Adrenal gland (tissue), 12 donors: Measurements from ENCODE around the gene ZNF236. TPM values are rescaled to one million over a fixed set of nuclear protein-coding genes. Genes with fewer than 3 reads are reported as not detected.
A peak's percentile ranks its signal among the peaks of the same experiment; 100 is the strongest.

Experiments used
- DNase-seq, 7 donors: peaks; one replicate each; pipeline ENCODE4 v3.0.0-alpha.2; 2019 to 2020
- H3K27ac ChIP-seq, 5 donors: fragments of 200-600 bp; sonication (generic) in 4 of 5; 1 replicate in 3 of 5; 2 replicates in 2 of 5; pipeline versions ENCODE4 v1.5.1 to v1.8.0; 2016 to 2020; ENCODE audit warnings: mild to moderate bottlenecking in 1 of 5
- H3K27me3 ChIP-seq: fragments of 200-600 bp; 2 replicates; pipeline ENCODE4 v1.8.0; 2021
- H3K36me3 ChIP-seq, 2 donors: fragments of 200-600 bp; replicated peaks in 1 of 2; 1 replicate in 1 of 2; 2 replicates in 1 of 2; pipeline versions ENCODE4 v1.5.1 to v1.8.0; 2018 to 2022
- H3K4me1 ChIP-seq, 2 donors: fragments of 200-600 bp; replicated peaks in 1 of 2; 1 replicate in 1 of 2; 2 replicates in 1 of 2; pipeline versions ENCODE4 v1.5.1 to v1.8.0; 2018 to 2021
- H3K4me3 ChIP-seq, 4 donors: fragments of 200-600 bp; sonication (generic) in 3 of 4; one replicate each; pipeline ENCODE4 v1.5.1; 2016 to 2018
- H3K9me3 ChIP-seq, 3 donors: fragments of 200-600 bp; sonication (generic) in 1 of 3; replicated peaks in 1 of 3; 1 replicate in 2 of 3; 2 replicates in 1 of 3; pipeline versions ENCODE4 v1.5.1 to v1.8.0; 2016 to 2021
- POLR2A ChIP-seq, 2 donors: fragments of 450-650 bp; IDR thresholded peaks; one replicate each; pipeline ENCODE4 v1.6.1; 2017; ENCODE audit warnings: antibody characterized with exemption in 2 of 2, mild to moderate bottlenecking in 2 of 2, moderate library complexity in 1 of 2
- WGBS, 4 donors: extraction: QIAGEN DNeasy Blood & Tissue Kit in 2 of 4; methylation state at CpG; one replicate each; pipeline versions ENCODE4 v1.1.5 to v1.1.7; 2013 to 2017; 5-methylcytosine and 5-hydroxymethylcytosine counted together
- intact Hi-C, 2 donors: fragments of 100-400 bp; cut with DNase I; formaldehyde crosslinking; loops; one replicate each; pipeline versions ENCODE4 v1.14.1 to v1.15.0; 2022 to 2023
- polyA plus RNA-seq, 3 donors: library from polyadenylated mRNA; stranded (reverse); fragments of 200-250 nt in 2 of 3; fragments of 350-450 nt in 1 of 3; fragmentation: Illumina TruSeq in 1 of 3; extraction: RNeasy Lipid Tissue Mini Kit (QIAGEN cat#74804) in 1 of 3; gene quantifications; one replicate each; pipeline ENCODE4 v1.2.3, GENCODE V29; 2013 to 2014
- total RNA-seq, 9 donors: library from RNA; depleted of rRNA in 4 of 9; stranded (reverse); fragments of >200 nt in 4 of 9; fragments of 120-200 nt in 1 of 9; fragmentation: NEBNext Ultra II Directional in 1 of 9; extraction: Animal tissue kit (Norgen Biotek cat#: 25700) in 1 of 9; gene quantifications; one replicate each; pipeline versions ENCODE4 v1.1.0 to v1.2.4, GENCODE V29; 2013 to 2023
- TF ChIP-seq, protein P1 (sequence below), 6 experiments: fragments of 450-650 bp in 4 of 6; fragments of 200-600 bp in 2 of 6; sonication (generic) in 1 of 6; IDR thresholded peaks; 1 replicate in 5 of 6; 2 replicates in 1 of 6; pipeline versions ENCODE4 v1.5.1 to v1.8.0; 2016 to 2021; ENCODE audit warnings: antibody characterized with exemption in 6 of 6, mild to moderate bottlenecking in 2 of 6, moderate library complexity in 1 of 6
- donor health status: healthy with polysubstance abuse.
- donor health status: Bipolar disorder and iron deficiency.
- donor health status: DM: yes; HTN: yes; CAD: no.
- donor health status: DM: no; HTN: no; CAD: no.
- donor health status: DM: no; HTN: no; CAD: no.
- donor health status: DM: yes; HTN: yes; CAD: no.

Gene ZNF236
- total and polyA plus RNA-seq, 12 donors: 2.7 to 35.2 (median 8.1) TPM

DNA sequence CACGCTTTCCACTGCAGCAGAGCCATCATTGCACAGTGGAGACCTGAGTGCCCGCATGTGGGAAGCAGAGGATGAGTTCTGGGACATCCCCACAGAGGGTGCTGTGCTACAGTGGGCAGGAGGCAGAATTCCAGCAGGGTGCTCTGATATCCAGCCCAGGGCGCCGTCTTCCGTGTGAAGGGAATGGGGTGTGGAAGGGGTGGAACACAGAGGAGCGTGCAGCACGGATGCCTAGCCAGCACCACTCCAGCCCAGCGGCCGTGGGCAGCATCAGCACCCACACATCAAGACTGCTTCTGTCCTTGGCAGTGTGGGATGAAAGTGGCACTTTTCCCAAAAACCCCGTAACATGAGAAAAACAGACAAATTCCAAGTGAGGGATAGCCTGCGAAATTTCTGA is 134.3 kb downstream of the ZNF236 start:
- intact Hi-C loops: no loop called here
- H3K27ac ChIP-seq: no peak overlapping the region
- 90 to 97% (median 96%) methylated on average over 9 to 11 of the region's 11 CpGs for WGBS, 4 donors
- DNase-seq: no peak
- no peaks in the 10 kb centered on the region for H3K27me3 ChIP-seq
- peaks cover 7 to 19% of the 10 kb centered on the region in 2 donors for H3K4me1 ChIP-seq
- peaks cover 0 to 16% of the 10 kb centered on the region in 2 donors for H3K36me3 ChIP-seq
- H3K4me3 ChIP-seq: no peak overlapping the region
- TF ChIP-seq, protein P1, sequence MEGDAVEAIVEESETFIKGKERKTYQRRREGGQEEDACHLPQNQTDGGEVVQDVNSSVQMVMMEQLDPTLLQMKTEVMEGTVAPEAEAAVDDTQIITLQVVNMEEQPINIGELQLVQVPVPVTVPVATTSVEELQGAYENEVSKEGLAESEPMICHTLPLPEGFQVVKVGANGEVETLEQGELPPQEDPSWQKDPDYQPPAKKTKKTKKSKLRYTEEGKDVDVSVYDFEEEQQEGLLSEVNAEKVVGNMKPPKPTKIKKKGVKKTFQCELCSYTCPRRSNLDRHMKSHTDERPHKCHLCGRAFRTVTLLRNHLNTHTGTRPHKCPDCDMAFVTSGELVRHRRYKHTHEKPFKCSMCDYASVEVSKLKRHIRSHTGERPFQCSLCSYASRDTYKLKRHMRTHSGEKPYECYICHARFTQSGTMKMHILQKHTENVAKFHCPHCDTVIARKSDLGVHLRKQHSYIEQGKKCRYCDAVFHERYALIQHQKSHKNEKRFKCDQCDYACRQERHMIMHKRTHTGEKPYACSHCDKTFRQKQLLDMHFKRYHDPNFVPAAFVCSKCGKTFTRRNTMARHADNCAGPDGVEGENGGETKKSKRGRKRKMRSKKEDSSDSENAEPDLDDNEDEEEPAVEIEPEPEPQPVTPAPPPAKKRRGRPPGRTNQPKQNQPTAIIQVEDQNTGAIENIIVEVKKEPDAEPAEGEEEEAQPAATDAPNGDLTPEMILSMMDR (IDR thresholded peaks at IDR 0.05): no peak
- no peak for TF ChIP-seq POLR2A (IDR thresholded peaks at IDR 0.05)
- H3K9me3 ChIP-seq: no peaks in the 10 kb centered on the region

DNA sequence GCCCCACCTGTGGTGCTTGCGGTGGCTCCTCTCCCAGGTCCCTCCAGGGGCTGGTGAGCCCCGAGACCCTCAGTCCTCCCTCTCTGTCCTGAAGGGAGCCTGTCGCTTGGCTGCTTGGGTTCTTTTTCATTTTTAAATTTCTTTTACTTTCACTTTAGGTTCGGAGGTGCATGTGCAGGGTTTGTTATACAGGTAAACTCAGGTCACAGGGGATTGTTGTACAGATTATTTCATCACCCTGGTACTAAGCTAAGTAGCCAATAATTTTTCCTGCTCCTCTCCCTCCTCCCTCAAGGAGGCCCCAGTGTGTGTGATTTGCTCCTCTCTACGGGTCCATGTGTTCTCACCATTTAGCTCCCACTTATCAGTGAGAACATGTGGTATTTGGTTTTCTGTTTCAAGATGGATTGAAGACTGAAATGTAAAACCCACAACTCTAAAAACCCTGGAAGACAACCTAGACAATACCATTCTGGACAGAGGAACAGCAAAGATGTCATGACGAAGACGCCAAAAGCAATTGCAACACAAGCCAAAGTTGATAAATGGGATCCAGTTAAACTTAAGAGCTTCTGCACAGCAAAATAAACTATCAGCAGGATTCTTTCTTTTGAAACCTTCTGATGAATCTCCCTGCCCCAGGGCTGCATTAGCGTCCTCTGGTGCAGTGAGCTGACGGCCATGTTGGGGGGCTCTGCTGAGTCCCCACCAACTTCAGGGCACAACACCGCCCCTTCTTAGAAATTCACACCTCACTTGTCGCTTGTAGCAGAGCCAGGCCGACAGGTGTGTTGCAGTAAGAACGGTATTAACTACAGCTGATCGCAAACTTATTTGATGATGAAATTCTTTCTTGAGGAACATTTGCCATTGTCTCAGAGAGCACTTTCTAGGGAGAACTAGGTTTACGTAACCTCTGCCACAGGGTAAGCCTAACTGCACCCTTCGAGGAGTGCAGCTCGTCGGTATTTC is 135.3 kb downstream of the ZNF236 start:
- Histone ChIP-seq H3K4me1 (peaks cover 7 to 18% of the 10 kb centered on the region in 2 donors), H3K9me3 (no peaks in the 10 kb centered on the region), H3K27me3 (no peaks in the 10 kb centered on the region), H3K36me3 (peaks cover 0 to 16% of the 10 kb centered on the region in 2 donors), H3K4me3 (no peak overlapping the region), H3K27ac (peak overlapping the region in 1 of 5 donors; percentile 15)
- no peak for DNase-seq
- 91 to 94% (median 93%) methylated on average over 18 of the region's 18 CpGs for WGBS, 4 donors
- no peak for TF ChIP-seq POLR2A (IDR thresholded peaks at IDR 0.05)
- TF ChIP-seq, protein P1 (IDR thresholded peaks at IDR 0.05): no peak
- intact Hi-C loops: no loop called here

DNA sequence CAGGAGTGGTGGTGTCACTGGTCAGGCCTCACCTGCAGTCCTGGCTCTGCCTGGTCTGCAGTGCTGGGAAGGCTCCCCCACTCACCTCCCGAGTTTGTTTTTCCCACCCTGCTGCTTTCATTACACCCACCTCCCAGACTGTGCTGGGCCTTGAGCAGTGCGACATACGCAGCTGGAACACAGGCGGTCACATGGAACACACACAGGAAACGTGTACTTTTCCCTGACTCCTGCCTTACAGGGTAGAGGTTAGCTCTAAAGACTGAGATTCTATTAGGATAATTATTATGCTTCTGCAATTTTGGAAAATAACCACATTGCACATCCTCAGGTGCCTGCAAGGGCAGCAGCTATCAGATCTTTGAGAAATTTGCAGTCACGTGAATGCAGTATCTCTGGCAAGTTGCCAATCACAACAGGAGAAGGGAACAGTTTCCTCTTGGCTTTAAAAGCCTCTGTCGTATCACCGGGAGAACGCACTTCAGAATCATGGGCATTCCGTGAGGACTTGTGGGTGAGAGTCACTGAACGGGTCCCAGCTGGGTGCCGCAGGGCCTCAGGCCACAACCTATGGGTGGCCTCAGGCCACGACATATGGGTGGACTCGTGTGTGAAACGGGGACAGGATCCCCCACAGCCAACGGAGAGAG is 136.5 kb downstream of the ZNF236 start:
- DNase-seq: peak in 2 of 7 donors; percentile 23 to 27
- intact Hi-C loops: no loop called here
- no peaks in the 10 kb centered on the region for H3K9me3 ChIP-seq
- H3K27me3 ChIP-seq: no peaks in the 10 kb centered on the region
- WGBS, 4 donors: 47 to 71% (median 52%) methylated on average over 6 to 16 of the region's 16 CpGs
- no peak overlapping the region for H3K4me3 ChIP-seq
- peaks cover 0 to 16% of the 10 kb centered on the region in 2 donors for H3K36me3 ChIP-seq
- H3K27ac ChIP-seq: peak overlapping the region in 2 of 5 donors; percentile 6 to 54
- peaks cover 0 to 7% of the 10 kb centered on the region in 2 donors for H3K4me1 ChIP-seq
- no peak for TF ChIP-seq POLR2A (IDR thresholded peaks at IDR 0.05)
- TF ChIP-seq, protein P1 (IDR thresholded peaks at IDR 0.05): no peak

DNA sequence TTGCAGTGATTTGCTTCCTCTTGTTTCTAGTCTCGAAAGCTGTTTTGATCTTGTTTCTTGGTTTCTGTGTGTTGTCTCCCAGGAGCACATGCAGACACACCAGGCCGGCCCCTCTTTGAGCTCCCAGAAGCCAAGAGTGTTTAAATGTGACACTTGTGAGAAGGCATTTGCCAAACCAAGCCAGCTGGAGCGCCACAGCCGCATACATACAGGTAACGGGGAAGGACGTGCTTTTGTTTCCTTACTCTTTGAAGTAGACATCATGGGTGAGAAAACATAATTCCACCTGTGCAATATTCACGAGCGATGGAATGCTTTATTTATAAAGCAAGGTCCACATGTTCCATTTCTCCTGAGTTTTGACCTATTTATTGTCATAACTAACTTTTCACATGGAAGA is 137.2 kb downstream of the ZNF236 start:
- H3K36me3 ChIP-seq: peaks cover 0 to 16% of the 10 kb centered on the region in 2 donors
- intact Hi-C loops: no loop called here
- TF ChIP-seq, protein P1 (IDR thresholded peaks at IDR 0.05): no peak
- no peak for TF ChIP-seq POLR2A (IDR thresholded peaks at IDR 0.05)
- H3K4me1 ChIP-seq: peaks cover 0 to 5% of the 10 kb centered on the region in 2 donors
- WGBS, 4 donors: 80 to 86% (median 84%) methylated on average over 8 of the region's 8 CpGs
- H3K27ac ChIP-seq: peak overlapping the region in 1 of 5 donors; percentile 54
- DNase-seq: no peak
- no peaks in the 10 kb centered on the region for H3K9me3 ChIP-seq
- H3K4me3 ChIP-seq: no peak overlapping the region
- no peaks in the 10 kb centered on the region for H3K27me3 ChIP-seq
